ENCODE results near the gene CRYBG3.
"Not testable (repeated sequence)": the region's sequence is repeated elsewhere in the genome, so short reads cannot be mapped to it uniquely, and the experiment has no call there.

CRYBG3 gene

DNA sequence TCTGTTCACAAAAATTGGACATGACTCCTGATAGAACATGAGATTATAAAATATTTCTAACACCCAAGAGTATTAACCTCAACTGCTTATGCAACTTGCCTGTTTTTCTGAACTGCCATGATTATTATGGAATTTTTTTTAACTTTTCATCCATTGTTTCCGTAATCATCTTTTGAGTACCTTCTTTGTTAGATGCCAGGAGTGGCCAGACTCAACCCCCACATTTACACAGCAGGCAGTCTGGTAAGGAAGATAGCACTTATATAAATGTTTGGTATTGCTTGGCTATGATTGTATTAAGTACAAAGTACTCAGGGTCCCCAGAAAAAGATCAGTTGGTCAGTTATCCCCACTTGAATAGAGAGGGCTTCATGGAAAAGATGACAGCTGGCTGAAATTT is 74.3 kb downstream of the CRYBG3 start:
- H3K27ac ChIP-seq: no peak overlapping the region
- TF ChIP-seq ZFX (IDR thresholded peaks at IDR 0.05; ENCODE audit: borderline replicate concordance): no peak

DNA sequence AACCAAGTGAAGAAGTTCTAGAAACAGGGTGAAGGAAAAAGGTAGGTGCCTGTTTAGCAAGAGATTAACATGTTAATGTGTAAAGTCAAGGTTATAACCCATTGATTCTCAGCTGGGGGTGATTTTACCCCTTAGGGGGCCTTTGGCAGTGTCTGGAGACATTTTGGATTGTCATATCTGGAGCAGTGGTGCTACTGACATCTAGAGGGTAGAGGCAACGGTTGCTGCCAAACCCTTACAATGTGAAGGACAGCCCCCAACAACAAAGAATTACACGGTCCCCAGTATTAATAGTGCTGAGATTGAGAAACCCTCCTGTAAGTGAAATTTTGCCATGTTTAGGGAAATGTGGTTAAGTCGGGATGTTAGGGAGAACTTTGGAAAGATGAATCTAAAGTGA is 74.7 kb downstream of the CRYBG3 start:
- TF ChIP-seq, protein P1, sequence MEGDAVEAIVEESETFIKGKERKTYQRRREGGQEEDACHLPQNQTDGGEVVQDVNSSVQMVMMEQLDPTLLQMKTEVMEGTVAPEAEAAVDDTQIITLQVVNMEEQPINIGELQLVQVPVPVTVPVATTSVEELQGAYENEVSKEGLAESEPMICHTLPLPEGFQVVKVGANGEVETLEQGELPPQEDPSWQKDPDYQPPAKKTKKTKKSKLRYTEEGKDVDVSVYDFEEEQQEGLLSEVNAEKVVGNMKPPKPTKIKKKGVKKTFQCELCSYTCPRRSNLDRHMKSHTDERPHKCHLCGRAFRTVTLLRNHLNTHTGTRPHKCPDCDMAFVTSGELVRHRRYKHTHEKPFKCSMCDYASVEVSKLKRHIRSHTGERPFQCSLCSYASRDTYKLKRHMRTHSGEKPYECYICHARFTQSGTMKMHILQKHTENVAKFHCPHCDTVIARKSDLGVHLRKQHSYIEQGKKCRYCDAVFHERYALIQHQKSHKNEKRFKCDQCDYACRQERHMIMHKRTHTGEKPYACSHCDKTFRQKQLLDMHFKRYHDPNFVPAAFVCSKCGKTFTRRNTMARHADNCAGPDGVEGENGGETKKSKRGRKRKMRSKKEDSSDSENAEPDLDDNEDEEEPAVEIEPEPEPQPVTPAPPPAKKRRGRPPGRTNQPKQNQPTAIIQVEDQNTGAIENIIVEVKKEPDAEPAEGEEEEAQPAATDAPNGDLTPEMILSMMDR (IDR thresholded peaks at IDR 0.05): no peak
- no peak for TF ChIP-seq ZFX (IDR thresholded peaks at IDR 0.05; ENCODE audit: borderline replicate concordance)
- no peak overlapping the region for H3K27ac ChIP-seq

DNA sequence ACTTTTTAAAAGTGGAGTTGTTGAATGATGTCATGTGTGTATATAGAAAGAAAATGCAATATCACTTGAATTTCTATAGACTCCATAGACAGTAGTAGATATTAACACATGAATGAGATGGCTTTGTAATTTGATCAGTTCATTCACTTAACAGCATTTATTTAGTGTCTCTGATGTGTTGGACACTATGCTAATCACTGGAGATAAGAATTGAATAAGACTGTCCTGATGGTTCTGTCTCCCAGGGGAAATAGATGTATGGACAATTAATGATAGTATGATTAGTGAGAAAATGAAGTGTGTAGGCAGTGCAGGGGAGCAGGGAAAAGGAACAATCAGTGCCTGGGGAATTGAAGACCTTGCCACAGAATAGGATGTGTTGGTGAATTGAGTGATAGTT is 77.5 kb downstream of the CRYBG3 start:
- H3K27ac ChIP-seq: no peak overlapping the region
- TF ChIP-seq, protein P1 (IDR thresholded peaks at IDR 0.05): no peak
- TF ChIP-seq ZFX (IDR thresholded peaks at IDR 0.05; ENCODE audit: borderline replicate concordance): no peak

DNA sequence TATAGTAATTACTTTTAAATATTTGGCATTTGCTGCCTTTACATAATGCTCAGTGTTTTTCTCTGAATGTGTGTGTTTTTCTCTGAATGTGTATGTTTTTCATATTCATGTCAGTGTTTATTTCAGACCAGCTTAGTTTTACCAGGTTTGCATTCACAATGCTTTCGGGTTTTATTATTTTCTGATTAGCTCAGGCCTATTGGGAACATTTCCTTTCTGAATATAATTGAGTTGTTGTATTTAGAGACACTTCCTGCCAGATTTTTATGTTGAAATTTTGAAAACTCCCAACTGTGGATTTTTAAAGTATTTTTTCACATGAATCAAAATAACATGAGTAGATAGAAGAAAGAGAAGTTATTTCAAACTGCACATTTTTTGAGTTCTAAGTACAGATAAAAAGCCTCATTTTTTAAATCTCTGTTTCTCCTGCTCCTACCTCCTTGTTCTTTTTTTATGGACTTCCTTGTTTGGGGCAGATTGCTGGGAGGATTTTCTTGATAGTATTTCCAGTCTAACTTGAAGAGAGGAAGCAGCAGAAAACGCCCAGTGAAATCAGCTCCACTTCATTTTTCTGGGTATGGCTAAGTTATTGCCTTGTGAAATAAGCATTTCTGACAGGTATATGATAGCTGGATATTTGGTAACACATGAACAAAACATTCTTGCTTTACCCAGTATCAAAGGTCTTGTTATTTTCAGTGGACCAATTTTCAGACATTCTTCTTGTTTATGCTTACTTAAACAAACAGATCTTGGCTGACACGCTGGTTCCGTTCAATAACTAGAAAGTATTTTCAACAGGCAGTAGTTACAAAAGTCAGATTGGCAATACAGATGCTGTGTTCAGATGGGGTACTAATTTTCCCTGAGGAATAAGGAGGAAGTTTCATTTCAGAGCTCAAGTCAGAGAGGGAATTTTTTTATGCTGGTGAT is 79.8 kb downstream of the CRYBG3 start:
- no peak overlapping the region for H3K27ac ChIP-seq
- TF ChIP-seq, protein P1 (IDR thresholded peaks at IDR 0.05): no peak
- TF ChIP-seq ZFX (IDR thresholded peaks at IDR 0.05; ENCODE audit: borderline replicate concordance): no peak

DNA sequence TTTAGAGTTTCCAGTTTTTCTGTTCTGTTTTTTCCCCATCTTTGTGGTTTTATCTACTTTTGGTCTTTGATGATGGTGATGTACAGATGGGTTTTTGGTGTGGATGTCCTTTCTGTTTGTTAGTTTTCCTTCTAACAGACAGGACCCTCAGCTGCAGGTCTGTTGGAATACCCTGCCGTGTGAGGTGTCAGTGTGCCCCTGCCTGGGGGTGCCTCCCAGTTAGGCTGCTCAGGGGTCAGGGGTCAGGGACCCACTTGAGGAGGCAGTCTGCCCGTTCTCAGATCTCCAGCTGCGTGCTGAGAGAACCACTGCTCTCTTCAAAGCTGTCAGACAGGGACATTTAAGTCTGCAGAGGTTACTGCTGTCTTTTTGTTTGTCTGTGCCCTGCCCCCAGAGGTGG is 88.0 kb downstream of the CRYBG3 start:
- H3K27ac ChIP-seq: not testable (repeated sequence)

DNA sequence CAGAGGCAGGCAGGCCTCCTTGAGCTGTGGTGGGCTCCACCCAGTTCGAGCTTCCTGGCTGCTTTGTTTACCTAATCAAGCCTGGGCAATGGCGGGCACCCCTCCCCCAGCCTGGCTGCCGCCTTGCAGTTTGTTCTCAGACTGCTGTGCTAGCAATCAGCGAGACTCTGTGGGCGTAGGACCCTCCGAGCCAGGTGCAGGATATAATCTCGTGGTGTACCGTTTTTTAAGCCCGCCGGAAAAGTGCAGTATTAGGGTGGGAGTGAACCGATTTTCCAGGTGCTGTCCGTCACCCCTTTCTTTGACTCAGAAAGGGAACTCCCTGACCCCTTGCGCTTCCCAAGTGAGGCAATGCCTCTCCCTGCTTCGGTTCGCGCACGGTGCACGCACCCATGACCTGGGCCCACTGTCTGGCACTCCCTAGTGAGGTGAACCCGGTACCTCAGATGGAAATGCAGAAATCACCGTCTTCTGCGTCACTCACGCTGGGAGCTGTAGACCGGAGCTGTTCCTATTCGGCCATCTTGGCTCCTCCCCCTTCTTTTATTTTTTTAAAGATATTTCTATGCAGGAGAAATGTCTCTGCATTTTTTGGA is 88.5 kb downstream of the CRYBG3 start:
- H3K27ac ChIP-seq: peak overlapping the region; percentile 30; the same call in 1 of the 2 replicates

DNA sequence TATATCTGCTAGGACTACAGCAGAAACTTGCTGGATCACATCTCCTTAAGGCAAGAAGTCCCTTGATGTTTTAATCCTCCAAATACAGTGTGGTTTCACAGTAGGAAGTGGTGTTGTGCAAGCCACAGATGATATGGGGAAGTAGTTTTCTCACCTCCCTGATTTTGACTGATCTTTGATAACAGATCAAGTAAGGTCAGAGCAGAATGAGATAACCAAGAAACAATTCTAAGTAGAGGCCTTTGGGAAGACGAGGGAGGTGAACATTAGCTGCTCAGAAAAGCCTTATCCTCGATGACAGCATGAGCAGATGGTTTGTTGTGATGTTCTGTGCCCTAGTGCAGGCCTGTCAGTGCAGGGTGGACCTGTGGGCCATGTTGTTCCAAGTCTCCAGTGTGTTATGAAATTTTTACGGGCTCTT is 89.1 kb downstream of the CRYBG3 start:
- H3K27ac ChIP-seq: peak overlapping the region; percentile 30; the same call in 1 of the 2 replicates

DNA sequence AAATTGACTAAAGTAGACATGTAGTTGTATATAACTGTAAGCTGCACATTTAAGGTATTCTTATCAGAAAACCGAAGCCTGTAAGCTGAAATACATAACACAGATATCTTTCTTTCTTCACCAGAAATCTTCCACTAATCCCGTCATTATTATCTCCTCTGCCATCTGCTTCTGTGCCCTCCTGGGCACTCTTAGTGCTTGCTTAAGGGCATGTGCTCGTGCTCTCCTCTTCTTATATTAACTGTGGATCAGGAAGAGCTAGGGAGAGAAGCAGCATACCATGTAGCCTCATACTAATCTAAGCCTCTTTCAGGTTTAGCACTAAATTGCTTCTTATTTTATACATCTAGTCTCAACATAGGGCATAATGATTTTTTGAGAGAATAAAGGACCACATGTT is 89.6 kb downstream of the CRYBG3 start:
- TF ChIP-seq, protein P1 (IDR thresholded peaks at IDR 0.05): no peak
- H3K27ac ChIP-seq: peak overlapping the region; percentile 30; the same call in 1 of the 2 replicates

More for the DNA sequence above, 89.1 kb downstream of the CRYBG3 start:
- TF ChIP-seq ZFX (IDR thresholded peaks at IDR 0.05; ENCODE audit: borderline replicate concordance): no peak
- TF ChIP-seq, protein P1 (IDR thresholded peaks at IDR 0.05): no peak
